Activated T-cell treated with anti-CD3 and anti-CD28 coated beads, Interleukin-2, amount 50 U/mL, for 48 hours (primary cell): ENCODE results near the gene NECAB2.

Experiments used
- DNase-seq, 2 experiments: peaks; one replicate each; pipeline ENCODE4 v3.0.0-alpha.2; 2020

NECAB2 gene

GRCh38 chr16:83994703-83995102 lies 26.7 kb downstream of the NECAB2 start:
- DNase-seq = no peak

- DNase-seq = no peak
Observed at GRCh38 chr16:83995754-83996153, 27.7 kb downstream of the NECAB2 start.

GRCh38 chr16:83996481-83997252 lies 28.6 kb downstream of the NECAB2 start:
- no peak for DNase-seq

- DNase-seq = no peak
Observed at GRCh38 chr16:83998091-83998490, 30.0 kb downstream of the NECAB2 start.

GRCh38 chr16:84000989-84001642 lies 33.1 kb downstream of the NECAB2 start:
- no peak for DNase-seq

- DNase-seq = no peak
Observed at GRCh38 chr16:84001726-84002125, 33.7 kb downstream of the NECAB2 start.

GRCh38 chr16:84003038-84003437 lies 35.0 kb downstream of the NECAB2 start:
- no peak for DNase-seq

- no peak for DNase-seq
Observed at GRCh38 chr16:84004442-84004841, 36.4 kb downstream of the NECAB2 start.

- no peak for DNase-seq
Observed at GRCh38 chr16:84005391-84005790, 37.3 kb downstream of the NECAB2 start.

- no peak for DNase-seq
Observed at GRCh38 chr16:84007520-84007919, 39.5 kb downstream of the NECAB2 start.

- DNase-seq = no peak
Observed at GRCh38 chr16:84007965-84008364, 39.9 kb downstream of the NECAB2 start.

- no peak for DNase-seq
Observed at GRCh38 chr16:84009282-84009681, 41.2 kb downstream of the NECAB2 start.

GRCh38 chr16:84013787-84014569 lies 45.9 kb downstream of the NECAB2 start:
- peak; percentile 84 to 85 for DNase-seq

- no peak for DNase-seq
Observed at GRCh38 chr16:84014570-84015327, 46.7 kb downstream of the NECAB2 start.

- DNase-seq = no peak
Observed at GRCh38 chr16:84015399-84015798, 47.4 kb downstream of the NECAB2 start.

GRCh38 chr16:84016477-84016876 lies 48.4 kb downstream of the NECAB2 start:
- DNase-seq = no peak

GRCh38 chr16:84018710-84019109 lies 50.7 kb downstream of the NECAB2 start:
- no peak for DNase-seq

- no peak for DNase-seq
Observed at GRCh38 chr16:84020353-84020752, 52.3 kb downstream of the NECAB2 start.

GRCh38 chr16:84021488-84021887 lies 53.4 kb downstream of the NECAB2 start:
- DNase-seq = no peak

GRCh38 chr16:84022644-84023043 lies 54.6 kb downstream of the NECAB2 start:
- no peak for DNase-seq

GRCh38 chr16:84024854-84025253 lies 56.8 kb downstream of the NECAB2 start:
- no peak for DNase-seq

- no peak for DNase-seq
Observed at GRCh38 chr16:84026606-84027005, 58.6 kb downstream of the NECAB2 start.

- no peak for DNase-seq
Observed at GRCh38 chr16:84027625-84028024, 59.6 kb downstream of the NECAB2 start.
